GM23248 (cell line): ENCODE measurements around the gene MROH2B.

Experiments used
- EZH2 ChIP-seq: fragments of 200-600 bp; sonication (generic); IDR thresholded peaks from 2 replicates; pipeline ENCODE4 v1.6.1; 2018; ENCODE audit warnings: antibody characterized with exemption, mild to moderate bottlenecking; ENCODE audit not compliant: insufficient read depth, poor library complexity, severe bottlenecking
- EZH2phosphoT487 ChIP-seq: fragments of 200-600 bp; sonication (generic); IDR thresholded peaks from 2 replicates; pipeline ENCODE4 v1.6.1; 2018; ENCODE audit warnings: antibody characterized with exemption, moderate library complexity, mild to moderate bottlenecking, low read depth; ENCODE audit not compliant: insufficient read depth

GRCh38 chr5:40986666-40987065, 84.5 kb downstream of the MROH2B start:
- no peak for TF ChIP-seq EZH2
- TF ChIP-seq EZH2phosphoT487: no peak
